Trophoblast cell (in vitro differentiated cells and primary cell): ENCODE results near the gene ITPR1.

ENCODE experiments used
- DNase-seq, 2 donors: peaks; one replicate each; pipeline ENCODE4 v3.0.0-alpha.2; 2016
- H2AFZ ChIP-seq: 2 replicates; pipeline ENCODE4 v1.6.1; 2013; ENCODE audit warnings: low read length, moderate library complexity, mild to moderate bottlenecking; ENCODE audit not compliant: insufficient read depth, poor library complexity
- H2AK5ac ChIP-seq: 2 replicates; pipeline ENCODE4 v1.6.1; 2013; ENCODE audit warnings: mild to moderate bottlenecking, low read length
- H2BK120ac ChIP-seq: 2 replicates; pipeline ENCODE4 v1.6.1; 2013; ENCODE audit warnings: low read length, mild to moderate bottlenecking, moderate library complexity; ENCODE audit not compliant: insufficient read depth, poor library complexity
- H2BK12ac ChIP-seq: 2 replicates; pipeline ENCODE4 v1.6.1; 2013; ENCODE audit warnings: mild to moderate bottlenecking, low read length, moderate library complexity
- H2BK5ac ChIP-seq: 2 replicates; pipeline ENCODE4 v1.6.1; 2013; ENCODE audit warnings: low read length, low read depth, moderate library complexity, mild to moderate bottlenecking; ENCODE audit not compliant: poor library complexity
- H3K14ac ChIP-seq: 2 replicates; pipeline ENCODE4 v1.6.1; 2013; ENCODE audit warnings: mild to moderate bottlenecking, low read length
- H3K18ac ChIP-seq: 2 replicates; pipeline ENCODE4 v1.6.1; 2013; ENCODE audit warnings: mild to moderate bottlenecking, low read length
- H3K23ac ChIP-seq: 2 replicates; pipeline ENCODE4 v1.6.1; 2013; ENCODE audit warnings: low read length
- H3K27ac ChIP-seq: 2 replicates; pipeline ENCODE4 v1.5.1; 2013; ENCODE audit warnings: low read depth, mild to moderate bottlenecking, inconsistent platforms, low read length, moderate library complexity
- H3K27me3 ChIP-seq: 2 replicates; pipeline ENCODE4 v1.6.1; 2013; ENCODE audit warnings: inconsistent platforms, mild to moderate bottlenecking, low read length, moderate library complexity; ENCODE audit not compliant: insufficient read depth
- H3K36me3 ChIP-seq, 2 experiments: 1 replicate in 1 of 2; 2 replicates in 1 of 2; pipeline ENCODE4 v1.6.1; 2013; ENCODE audit warnings: low read length in 2 of 2, mild to moderate bottlenecking in 2 of 2, moderate library complexity in 1 of 2; ENCODE audit not compliant: insufficient read depth in 2 of 2, control insufficient read depth in 1 of 2
- H3K4ac ChIP-seq: 2 replicates; pipeline ENCODE4 v1.6.1; 2013; ENCODE audit warnings: low read depth, mild to moderate bottlenecking, low read length, moderate library complexity
- H3K4me1 ChIP-seq, 2 experiments: 1 replicate in 1 of 2; 2 replicates in 1 of 2; pipeline ENCODE4 v1.6.1; 2013; ENCODE audit warnings: low read length in 2 of 2, mild to moderate bottlenecking in 2 of 2, moderate library complexity in 1 of 2; ENCODE audit not compliant: insufficient read depth in 2 of 2, control insufficient read depth in 1 of 2
- H3K4me2 ChIP-seq: 2 replicates; pipeline ENCODE4 v1.6.1; 2013; ENCODE audit warnings: inconsistent platforms, mild to moderate bottlenecking, low read length, moderate library complexity
- H3K4me3 ChIP-seq: 2 replicates; pipeline ENCODE4 v1.5.1; 2013; ENCODE audit warnings: mild to moderate bottlenecking, low read depth, low read length, inconsistent platforms
- H3K79me1 ChIP-seq: one replicate; pipeline ENCODE4 v1.6.1; 2013; ENCODE audit warnings: low read length
- H3K79me2 ChIP-seq: 2 replicates; pipeline ENCODE4 v1.6.1; 2013; ENCODE audit warnings: low read length, mild to moderate bottlenecking; ENCODE audit not compliant: control insufficient read depth, insufficient read depth, poor library complexity
- H3K9ac ChIP-seq: 2 replicates; pipeline ENCODE4 v1.6.1; 2013; ENCODE audit warnings: mild to moderate bottlenecking, low read length
- H3K9me3 ChIP-seq: 2 replicates; pipeline ENCODE4 v1.6.1; 2013; ENCODE audit warnings: low read depth, mild to moderate bottlenecking, control low read depth, inconsistent platforms, low read length; ENCODE audit not compliant: insufficient read depth
- H4K12ac ChIP-seq: 2 replicates; pipeline ENCODE4 v1.6.1; 2013; ENCODE audit warnings: low read depth, mild to moderate bottlenecking, low read length, moderate library complexity
- H4K8ac ChIP-seq: 2 replicates; pipeline ENCODE4 v1.6.1; 2013; ENCODE audit warnings: low read depth, mild to moderate bottlenecking, low read length, moderate library complexity
- H4K91ac ChIP-seq: one replicate; pipeline ENCODE4 v1.6.1; 2013; ENCODE audit warnings: low read depth, mild to moderate bottlenecking, low read length, moderate library complexity
- WGBS: extraction: QIAGEN DNeasy Blood & Tissue Kit; methylation state at CpG from one replicate; pipeline ENCODE4 v1.1.7; 2013; ENCODE audit warnings: missing lambda C conversion rate; ENCODE audit not compliant: insufficient read length, insufficient coverage; ENCODE audit errors: extremely low coverage; 5-methylcytosine and 5-hydroxymethylcytosine counted together

ITPR1 gene

GRCh38 chr3:4634894-4635293, 141.7 kb downstream of the ITPR1 start:
- Histone ChIP-seq H3K79me2 (no peaks in the 10 kb centered on the region), H3K4me2 (no peak overlapping the region), H3K4ac (no peak overlapping the region), H4K12ac (no peak overlapping the region), H3K79me1 (no peaks in the 10 kb centered on the region), H3K36me3 (no peaks in the 10 kb centered on the region), H3K18ac (no peak overlapping the region), H3K4me1 (no peaks in the 10 kb centered on the region), H4K8ac (no peak overlapping the region), H3K27me3 (no peaks in the 10 kb centered on the region), H3K27ac (no peak overlapping the region), H3K9ac (no peak overlapping the region), H2AFZ (no peak overlapping the region), H3K14ac (no peak overlapping the region), H3K4me3 (no peak overlapping the region), H2BK12ac (no peak overlapping the region), H2AK5ac (no peak overlapping the region), H3K9me3 (no peaks in the 10 kb centered on the region), H3K23ac (no peak overlapping the region), H4K91ac (no peak overlapping the region), H2BK5ac (no peak overlapping the region), H2BK120ac (no peak overlapping the region)
- no CpG with 5 or more reads among the region's 6 CpGs for WGBS
- no peak for DNase-seq

DNA sequence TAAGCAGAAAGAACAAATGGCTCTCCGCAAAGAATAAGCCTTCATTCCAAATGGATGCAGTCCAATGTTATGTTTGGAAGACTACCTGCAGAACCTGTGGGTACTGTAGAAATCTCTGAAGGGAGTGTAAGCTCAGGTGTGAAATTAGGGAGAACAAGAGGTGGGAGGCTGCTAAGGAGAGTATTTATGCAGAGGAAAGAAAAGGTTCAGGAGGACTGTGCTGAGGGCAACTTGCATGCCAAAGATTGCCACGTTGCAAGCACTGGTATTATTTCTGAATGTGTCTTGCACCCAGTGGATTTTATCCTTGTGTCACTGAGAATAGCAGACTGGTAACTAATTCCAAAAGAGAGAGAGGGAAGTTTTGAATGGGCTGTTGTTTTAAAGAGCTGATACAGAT, 144.1 kb downstream of the ITPR1 start:
- Histone ChIP-seq H2AFZ (no peak overlapping the region), H3K79me1 (no peaks in the 10 kb centered on the region), H3K27me3 (no peaks in the 10 kb centered on the region), H3K4me2 (no peak overlapping the region), H2BK120ac (no peak overlapping the region), H3K14ac (no peak overlapping the region), H3K4me1 (no peaks in the 10 kb centered on the region), H2BK5ac (no peak overlapping the region), H3K4me3 (no peak overlapping the region), H3K36me3 (no peaks in the 10 kb centered on the region), H3K79me2 (no peaks in the 10 kb centered on the region), H2AK5ac (no peak overlapping the region), H4K12ac (no peak overlapping the region), H3K23ac (no peak overlapping the region), H4K91ac (no peak overlapping the region), H4K8ac (no peak overlapping the region), H3K18ac (no peak overlapping the region), H3K9me3 (no peaks in the 10 kb centered on the region), H3K27ac (no peak overlapping the region), H3K4ac (no peak overlapping the region), H2BK12ac (no peak overlapping the region), H3K9ac (no peak overlapping the region)
- DNase-seq = no peak
- WGBS = no CpG with 5 or more reads among the region's 2 CpGs

DNA sequence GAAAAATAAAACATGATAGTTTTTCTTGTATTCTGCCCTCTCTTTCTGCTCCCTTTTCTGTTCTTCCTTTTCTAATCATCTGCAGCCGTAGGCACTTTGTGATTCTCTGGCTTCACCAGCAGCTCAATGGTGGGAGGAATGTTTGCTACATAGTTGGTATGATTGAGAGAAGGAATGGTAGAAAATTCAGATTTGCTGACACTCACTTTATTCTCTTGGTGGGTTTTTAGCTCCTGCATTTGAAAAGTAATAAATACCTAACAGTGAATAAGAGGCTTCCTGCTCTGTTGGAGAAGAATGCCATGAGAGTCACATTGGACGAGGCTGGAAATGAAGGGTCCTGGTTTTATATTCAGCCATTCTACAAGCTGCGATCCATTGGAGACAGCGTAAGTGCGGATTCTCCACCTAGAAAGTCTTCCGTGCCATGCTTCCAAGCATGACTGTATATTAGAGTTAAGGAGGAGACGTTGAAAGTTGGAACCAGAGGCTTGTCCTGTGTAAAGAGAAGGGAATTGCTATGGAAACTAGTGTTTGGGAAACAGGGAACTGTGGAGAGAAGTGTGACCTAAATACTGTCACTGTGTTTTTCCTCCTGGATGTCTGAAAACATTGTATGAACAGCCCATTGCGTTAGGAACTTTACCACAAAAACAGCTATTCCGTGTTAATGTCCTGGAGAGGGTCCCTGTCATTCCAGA, 148.9 kb downstream of the ITPR1 start:
- Histone ChIP-seq H2BK12ac (no peak overlapping the region), H3K4ac (no peak overlapping the region), H3K4me2 (no peak overlapping the region), H4K8ac (no peak overlapping the region), H2BK120ac (no peak overlapping the region), H2BK5ac (no peak overlapping the region), H3K4me1 (no peaks in the 10 kb centered on the region), H3K79me1 (no peaks in the 10 kb centered on the region), H3K23ac (no peak overlapping the region), H4K91ac (no peak overlapping the region), H3K14ac (no peak overlapping the region), H3K27me3 (no peaks in the 10 kb centered on the region), H3K18ac (no peak overlapping the region), H3K27ac (no peak overlapping the region), H3K9me3 (peaks cover 2% of the 10 kb centered on the region), H3K9ac (no peak overlapping the region), H4K12ac (no peak overlapping the region), H3K4me3 (no peak overlapping the region), H3K36me3 (no peaks in the 10 kb centered on the region), H2AK5ac (no peak overlapping the region), H3K79me2 (no peaks in the 10 kb centered on the region), H2AFZ (no peak overlapping the region)
- WGBS = no CpG with 5 or more reads among the region's 9 CpGs
- no peak for DNase-seq

DNA sequence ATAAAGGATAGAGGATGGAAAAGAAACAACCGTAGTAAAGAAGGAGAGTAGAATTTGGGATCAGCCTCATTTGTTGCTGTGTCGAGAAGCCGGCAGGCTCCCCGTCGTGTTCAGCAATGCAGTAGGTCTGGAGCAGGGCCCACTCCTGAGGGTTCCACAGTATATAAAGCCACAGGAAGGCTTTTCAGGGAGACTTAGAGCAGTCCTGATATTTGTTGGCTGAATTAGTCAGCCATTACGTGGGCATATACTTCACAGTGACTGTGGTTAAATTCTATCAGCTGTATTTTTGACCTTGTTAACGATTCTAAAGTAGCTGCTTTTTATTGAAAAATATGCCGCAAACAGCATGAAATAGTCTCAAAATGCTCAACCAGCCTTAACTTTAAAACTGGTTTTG, 149.5 kb downstream of the ITPR1 start:
- no peaks in the 10 kb centered on the region for H3K79me2 ChIP-seq
- H2AK5ac ChIP-seq = no peak overlapping the region
- H4K91ac ChIP-seq = no peak overlapping the region
- H4K8ac ChIP-seq = no peak overlapping the region
- H2AFZ ChIP-seq = no peak overlapping the region
- no peak for DNase-seq
- H3K9ac ChIP-seq = peak overlapping the region; percentile 36
- no peak overlapping the region for H3K4me3 ChIP-seq
- no peak overlapping the region for H2BK5ac ChIP-seq
- H3K27ac ChIP-seq = no peak overlapping the region
- no peak overlapping the region for H4K12ac ChIP-seq
- peaks cover 2% of the 10 kb centered on the region for H3K9me3 ChIP-seq
- H3K27me3 ChIP-seq = no peaks in the 10 kb centered on the region
- no peak overlapping the region for H2BK12ac ChIP-seq
- no peak overlapping the region for H3K14ac ChIP-seq
- H3K4me1 ChIP-seq = no peaks in the 10 kb centered on the region
- H2BK120ac ChIP-seq = no peak overlapping the region
- H3K36me3 ChIP-seq = no peaks in the 10 kb centered on the region
- H3K18ac ChIP-seq = no peak overlapping the region
- H3K4ac ChIP-seq = no peak overlapping the region
- no peaks in the 10 kb centered on the region for H3K79me1 ChIP-seq
- no CpG with 5 or more reads among the region's 8 CpGs for WGBS
- H3K4me2 ChIP-seq = no peak overlapping the region
- H3K23ac ChIP-seq = no peak overlapping the region
